ENCODE results near the gene HOXB5.

- TF ChIP-seq REST (IDR thresholded peaks at IDR 0.05; ENCODE audit: insufficient read depth in 1 of 2, low read depth in 2 of 2, low read length in 2 of 2) = no peak
- no peak for TF ChIP-seq POLR2AphosphoS5 (IDR thresholded peaks at IDR 0.05; ENCODE audit: low read depth, low read length)
These were observed 5.5 kb downstream of the HOXB5 start for GRCh38 chr17:48588074-48588415.

Data from PFSK-1 (cell line).